K562 (cell line): Measurements from ENCODE around the gene CCNYL1. TPM values are rescaled to one million over a fixed set of nuclear protein-coding genes. Genes with fewer than 3 reads are reported as not detected.

ENCODE experiments used
- ATAC-seq: fragments of 200-7000 bp; cut with Tn5 transposase; 3 replicates; pipeline ENCODE4 v1.9.1; 2020; ENCODE audit warnings: moderate library complexity
- BruUV-seq: library from RNA; stranded (reverse); fragments of 400-500 nt; replicated peaks from 2 replicates; lab custom pipeline; 2021; lab: Mats Ljungman, UMichigan
- CTCF ChIA-PET: fragments of 300-600 bp; formaldehyde crosslinking; extraction: SDS; loops from one replicate; lab custom pipeline; 2021; ENCODE audit warnings: low intra/inter-chr PET ratio; lab: Yijun Ruan, JAX
- POLR2A ChIA-PET: fragments of 300-600, 350-650 bp; sonication (Branson Sonifier 250); formaldehyde crosslinking; extraction: SDS; loops from one replicate; lab custom pipeline; 2021; ENCODE audit warnings: antibody characterized with exemption, inconsistent platforms; lab: Yijun Ruan, JAX
- DNase-seq, 4 experiments: peaks; one replicate each; pipeline versions ENCODE4 v3.0.0 to v3.0.0-alpha.2; 2011 to 2018; ENCODE audit warnings: low spot score in 3 of 4, mixed read lengths in 3 of 4; ENCODE audit errors: extremely low read depth in 1 of 4
- FAIRE-seq: peaks from 2 replicates; lab custom pipeline; 2011; peaks lifted over from hg19 to GRCh38; lab: Jason Lieb, UNC
- H2AFZ ChIP-seq: 2 replicates; pipeline ENCODE4 v1.6.0; 2011; ENCODE audit warnings: low read depth, low read length, control low read depth, inconsistent platforms
- H3K27ac ChIP-seq: fragments of 200-600 bp; 3 replicates; pipeline ENCODE4 v1.8.0; 2011; ENCODE audit warnings: low read depth, mild to moderate bottlenecking, control low read depth, inconsistent platforms, low read length, moderate library complexity, mixed read lengths; ENCODE audit errors: extremely low read depth
- H3K27me3 ChIP-seq, 2 experiments: fragments of 300-600 bp in 1 of 2; 2 replicates in 1 of 2; 3 replicates in 1 of 2; pipeline versions ENCODE4 v1.6.0 to v1.8.0; 2011; ENCODE audit warnings: inconsistent platforms in 2 of 2, low read length in 2 of 2, mild to moderate bottlenecking in 1 of 2, mixed read lengths in 1 of 2, moderate library complexity in 1 of 2; ENCODE audit not compliant: control insufficient read depth in 2 of 2, insufficient read depth in 2 of 2
- H3K36me3 ChIP-seq: fragments of 300-600 bp; 3 replicates; pipeline ENCODE4 v1.8.0; 2011; ENCODE audit warnings: mild to moderate bottlenecking, low read length, inconsistent platforms; ENCODE audit not compliant: control insufficient read depth, insufficient read depth
- H3K4me1 ChIP-seq, 2 experiments: fragments of 200-600 bp in 1 of 2; replicated peaks in 1 of 2; 2 replicates in 1 of 2; 3 replicates in 1 of 2; pipeline versions ENCODE4 v1.5.1 to v1.8.0; 2011; ENCODE audit warnings: inconsistent platforms in 2 of 2, low read length in 2 of 2, mild to moderate bottlenecking in 1 of 2, mixed read lengths in 1 of 2, moderate library complexity in 1 of 2; ENCODE audit not compliant: control insufficient read depth in 2 of 2, insufficient read depth in 2 of 2
- H3K4me2 ChIP-seq: 2 replicates; pipeline ENCODE4 v1.6.1; 2011; ENCODE audit warnings: low read length, control low read depth, inconsistent platforms, mixed read lengths; ENCODE audit not compliant: insufficient read depth
- H3K4me3 ChIP-seq: fragments of 200-600 bp; sonication (generic), shearing (Covaris generic); 2 replicates; pipeline ENCODE4 v1.5.1; 2016; ENCODE audit warnings: control low read depth, inconsistent platforms
- H3K79me2 ChIP-seq: fragments of 200-600 bp; 3 replicates; pipeline ENCODE4 v1.8.0; 2011; ENCODE audit warnings: low read length, inconsistent platforms; ENCODE audit not compliant: control insufficient read depth, insufficient read depth
- H3K9ac ChIP-seq, 2 experiments: 2 replicates each; pipeline versions ENCODE4 v1.6.0 to v1.6.1; 2011; ENCODE audit warnings: low read depth in 2 of 2, low read length in 2 of 2, control low read depth in 1 of 2, inconsistent platforms in 1 of 2, mild to moderate bottlenecking in 1 of 2, mixed read lengths in 1 of 2; ENCODE audit not compliant: insufficient read depth in 1 of 2
- H3K9me1 ChIP-seq: one replicate; pipeline ENCODE4 v1.6.0; 2011; ENCODE audit warnings: inconsistent platforms, mild to moderate bottlenecking, low read length, moderate library complexity; ENCODE audit not compliant: control insufficient read depth, insufficient read depth
- H3K9me3 ChIP-seq: replicated peaks from 2 replicates; pipeline ENCODE4 v1.5.1; 2011; ENCODE audit warnings: low read depth, low read length, inconsistent platforms; ENCODE audit not compliant: control insufficient read depth, insufficient read depth
- H4K20me1 ChIP-seq: replicated peaks from 2 replicates; pipeline ENCODE4 v1.6.1; 2011; ENCODE audit warnings: low read length, inconsistent platforms, mixed read lengths; ENCODE audit not compliant: control insufficient read depth, insufficient read depth
- CEBPB ChIP-seq: fragments of 450-650 bp; IDR thresholded peaks from 2 replicates; pipeline ENCODE4 v1.6.1; 2016; ENCODE audit warnings: missing genetic modification characterization, missing compliant biosample characterization
- CEBPG ChIP-seq, 3 experiments: fragments of 200-800 bp in 1 of 3; sonication (Bioruptor generic) in 1 of 3; sonication (generic) in 1 of 3; formaldehyde crosslinking in 1 of 3; IDR thresholded peaks in 2 of 3; conservative IDR thresholded peaks in 1 of 3; 2 replicates each; pipeline versions ENCODE4 v1.6.1 to v1.8.0; 2016 to 2022; ENCODE audit warnings: missing compliant biosample characterization in 2 of 3, missing genetic modification characterization in 2 of 3, mild to moderate bottlenecking in 1 of 3, missing genetic modification reagents in 1 of 3
- KDM1A ChIP-seq, 2 experiments: fragments of 450-650 bp; IDR thresholded peaks; 2 replicates each; pipeline ENCODE4 v1.6.1; 2016; ENCODE audit warnings: mild to moderate bottlenecking in 2 of 2
- NFIX ChIP-seq: fragments of 250-450 bp; sonication (Bioruptor Pico); IDR thresholded peaks from 2 replicates; pipeline ENCODE4 v1.4.0; 2020; ENCODE audit warnings: low read depth, mild to moderate bottlenecking, moderate library complexity
- NR2C1 ChIP-seq, 2 experiments: fragments of 450-650 bp; IDR thresholded peaks; 2 replicates each; pipeline ENCODE4 v1.6.1; 2017; ENCODE audit warnings: mild to moderate bottlenecking in 2 of 2, antibody characterized with exemption in 1 of 2, inconsistent platforms in 1 of 2, missing compliant biosample characterization in 1 of 2, missing genetic modification characterization in 1 of 2
- ZNF785 ChIP-seq: fragments of 250-450 bp; sonication (Bioruptor Pico); IDR thresholded peaks from 2 replicates; pipeline ENCODE4 v1.4.0; 2020; ENCODE audit warnings: mild to moderate bottlenecking
- WGBS: fragments of 100-300 bp; shearing (Covaris generic); methylation state at CpG from one replicate; pipeline ENCODE4 v1.1.6; 2016; ENCODE audit warnings: low coverage, mixed read lengths; ENCODE audit not compliant: insufficient coverage; ENCODE audit errors: missing lambda C conversion rate; 5-methylcytosine and 5-hydroxymethylcytosine counted together
- in situ Hi-C: fragments of 300-500 bp; cut with MboI; formaldehyde crosslinking; loops from 4 replicates; pipeline ENCODE4 v1.15.0; 2018; ENCODE audit warnings: inconsistent platforms, mixed read lengths
- intact Hi-C: fragments of 100-400 bp; cut with micrococcal nuclease; formaldehyde crosslinking; loops from 2 replicates; pipeline ENCODE4 v1.14.2; 2022
- polyA plus RNA-seq, 8 experiments: library from polyadenylated mRNA; depleted of rRNA in 4 of 8; stranded (reverse) in 5 of 8; unstranded in 3 of 8; fragments of >200 nt; fragmentation: Nextera tagmentation in 2 of 8; fragmentation: Illumina TruSeq in 1 of 8; extraction: Ambion mirVana in 2 of 8; extraction: Trizol in 1 of 8; gene quantifications; 2 replicates each; pipeline versions ENCODE4 v1.2.1 to v1.2.3, GENCODE V29; 2011 to 2014; ENCODE audit warnings: inconsistent platforms in 1 of 8, missing spikeins in 1 of 8
- total RNA-seq, 7 experiments: library from RNA; depleted of rRNA in 6 of 7; stranded (reverse); fragments of >200 nt in 6 of 7; fragmentation: Illumina TruSeq in 2 of 7; extraction: Trizol in 2 of 7; gene quantifications; 2 replicates each; pipeline versions ENCODE4 v1.2.1 to v1.2.3, GENCODE V29; 2011 to 2021; ENCODE audit warnings: low replicate concordance in 1 of 7
- TF ChIP-seq, protein P1 (sequence below): sonication (generic); formaldehyde crosslinking; IDR thresholded peaks from 2 replicates; pipeline ENCODE4 v1.8.1; 2023; ENCODE audit warnings: mild to moderate bottlenecking, missing genetic modification reagents

The CCNYL1 gene
- total and polyA plus RNA-seq, 9 of the 15 experiments (the other 6 are each of a cell fraction or from before 2014, with no cell fraction given): 1.9 to 7.5 (median 4.7) TPM

DNA sequence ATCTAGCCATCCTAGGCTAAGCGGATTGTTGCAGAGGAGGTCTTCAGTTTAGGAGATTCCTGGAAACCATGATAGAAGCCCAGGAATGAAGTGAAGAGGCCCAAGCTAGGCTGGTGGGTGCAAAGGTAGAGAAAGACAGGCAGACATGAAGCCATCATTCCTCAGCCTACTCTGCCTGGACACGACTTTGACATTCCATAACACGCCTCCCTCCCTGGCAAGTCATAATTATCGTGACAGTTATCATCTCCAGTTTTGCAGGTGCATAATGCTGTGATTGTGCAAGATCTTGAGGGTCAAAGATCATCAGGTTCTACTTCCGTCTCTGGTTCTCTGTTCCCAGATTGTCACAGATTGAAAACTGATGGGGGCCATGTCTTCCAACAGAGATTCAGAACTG, 73.5 kb downstream of the CCNYL1 start:
- Histone ChIP-seq H3K27me3 (no peaks in the 10 kb centered on the region), H3K4me1 (no peaks in the 10 kb centered on the region; a peak in 2 of 5 replicates), H3K9me1 (no peaks in the 10 kb centered on the region), H3K36me3 (no peaks in the 10 kb centered on the region), H3K9ac (no peak overlapping the region), H3K79me2 (no peaks in the 10 kb centered on the region), H3K9me3 (no peaks in the 10 kb centered on the region), H3K4me2 (no peak overlapping the region), H4K20me1 (no peaks in the 10 kb centered on the region), H3K4me3 (no peak overlapping the region), H3K27ac (no peak overlapping the region), H2AFZ (no peak overlapping the region)
- no peak for FAIRE-seq
- 20% methylated on average over 5 of the region's 5 CpGs for WGBS
- BruUV-seq: no TSS peak
- DNase-seq: no peak
- POLR2A ChIA-PET: interaction anchor here (0.5 to 1.0 kb wide), 2 partner anchors 9 to 83 kb away, joined by 3 to 4 read pairs; no protein-coding TSS in a partner anchor
- in situ Hi-C loops (no loop called here), intact Hi-C loops (no loop called here)
- CTCF ChIA-PET: no interaction called here
- TF ChIP-seq NFIX (CRISPR knock-in tag): no peak
- TF ChIP-seq KDM1A (IDR thresholded peaks at IDR 0.05): peak; percentile 49 to 80; a peak in 3 of 4 replicates
- TF ChIP-seq ZNF785 (CRISPR knock-in tag): no peak
- 0 out of 2 replicates have a peak, but pooled peaks have one; percentile 9 for TF ChIP-seq CEBPG (CRISPR knock-in tag; IDR thresholded peaks at IDR 0.05)
- TF ChIP-seq CEBPG (tag; conservative IDR thresholded peaks at IDR 0.05 in 1 of 2, IDR thresholded peaks at IDR 0.05 in 1 of 2): 0 out of 4 replicates have a peak, but pooled peaks of 1 of the 2 experiments have one; percentile 9
- peak; percentile 71 for TF ChIP-seq CEBPB (tag)
- TF ChIP-seq, protein P1, sequence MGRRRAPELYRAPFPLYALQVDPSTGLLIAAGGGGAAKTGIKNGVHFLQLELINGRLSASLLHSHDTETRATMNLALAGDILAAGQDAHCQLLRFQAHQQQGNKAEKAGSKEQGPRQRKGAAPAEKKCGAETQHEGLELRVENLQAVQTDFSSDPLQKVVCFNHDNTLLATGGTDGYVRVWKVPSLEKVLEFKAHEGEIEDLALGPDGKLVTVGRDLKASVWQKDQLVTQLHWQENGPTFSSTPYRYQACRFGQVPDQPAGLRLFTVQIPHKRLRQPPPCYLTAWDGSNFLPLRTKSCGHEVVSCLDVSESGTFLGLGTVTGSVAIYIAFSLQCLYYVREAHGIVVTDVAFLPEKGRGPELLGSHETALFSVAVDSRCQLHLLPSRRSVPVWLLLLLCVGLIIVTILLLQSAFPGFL (CRISPR knock-in tag): no peak
- TF ChIP-seq NR2C1 (IDR thresholded peaks at IDR 0.05): no peak
- TF ChIP-seq NR2C1 (tag; IDR thresholded peaks at IDR 0.05): peak; percentile 46
- ATAC-seq: no peak
